Caco-2 (cell line): Measurements from ENCODE around the gene CIITA. TPM values are rescaled to one million over a fixed set of nuclear protein-coding genes. Genes with fewer than 3 reads are reported as not detected.

Experiments
- BruUV-seq: library from RNA; stranded (reverse); fragments of 400-500 nt; replicated peaks from 2 replicates; lab custom pipeline; 2021; lab: Mats Ljungman, UMichigan
- CTCF ChIA-PET: fragments of 300-600 bp; sonication (Branson Sonifier 250); formaldehyde crosslinking; loops from one replicate; lab custom pipeline; 2022; ENCODE audit warnings: antibody characterized with exemption; lab: Charles Lee
- POLR2A ChIA-PET: fragments of 300-600 bp; sonication (Branson Sonifier 250); formaldehyde crosslinking; loops from one replicate; lab custom pipeline; 2022; ENCODE audit warnings: antibody characterized with exemption; lab: Charles Lee
- DNase-seq, 2 experiments: peaks; one replicate each; pipeline versions ENCODE4 v3.0.0 to v3.0.0-alpha.2; 2020 to 2022
- H3K27me3 ChIP-seq: replicated peaks from 2 replicates; pipeline ENCODE4 v1.6.0; 2011; ENCODE audit warnings: low read length; ENCODE audit not compliant: control insufficient read depth, insufficient read depth
- H3K36me3 ChIP-seq: 2 replicates; pipeline ENCODE4 v1.5.1; 2011; ENCODE audit warnings: low read length; ENCODE audit not compliant: control insufficient read depth, insufficient read depth
- H3K4me1 ChIP-seq: fragments of 250-450 bp; sonication (Bioruptor Pico); 2 replicates; pipeline ENCODE4 v1.5.1; 2020; ENCODE audit warnings: mild to moderate bottlenecking
- H3K4me3 ChIP-seq: 2 replicates; pipeline ENCODE4 v1.5.1; 2011; ENCODE audit warnings: low read depth, mild to moderate bottlenecking, control low read depth, low read length
- H3K9me3 ChIP-seq: fragments of 250-450 bp; sonication (Bioruptor Pico); 2 replicates; pipeline ENCODE4 v1.5.1; 2020; ENCODE audit warnings: mild to moderate bottlenecking, moderate library complexity
- H3K27ac Mint-ChIP-seq: one replicate; pipeline ENCODE4 v1.8.0; 2022; ENCODE audit warnings: mixed read lengths; ENCODE audit not compliant: unreplicated experiment
- H3K27me3 Mint-ChIP-seq: one replicate; pipeline ENCODE4 v1.8.0; 2022; ENCODE audit warnings: mixed read lengths; ENCODE audit not compliant: insufficient read depth, unreplicated experiment
- H3K36me3 Mint-ChIP-seq: one replicate; pipeline ENCODE4 v1.8.0; 2022; ENCODE audit warnings: mild to moderate bottlenecking, mixed read lengths; ENCODE audit not compliant: insufficient read depth, unreplicated experiment
- H3K4me1 Mint-ChIP-seq: one replicate; pipeline ENCODE4 v1.8.0; 2022; ENCODE audit warnings: low read depth, mixed read lengths; ENCODE audit not compliant: unreplicated experiment
- H3K4me3 Mint-ChIP-seq: one replicate; pipeline ENCODE4 v1.8.0; 2022; ENCODE audit warnings: mild to moderate bottlenecking, moderate library complexity, mixed read lengths; ENCODE audit not compliant: unreplicated experiment
- H3K9me3 Mint-ChIP-seq: one replicate; pipeline ENCODE4 v1.8.0; 2022; ENCODE audit warnings: mixed read lengths; ENCODE audit not compliant: unreplicated experiment
- CTCF ChIP-seq, 2 experiments: fragments of 200-600 bp in 1 of 2; IDR thresholded peaks; 1 replicate in 1 of 2; 2 replicates in 1 of 2; pipeline versions ENCODE4 v1.5.1 to v1.8.0; 2011 to 2022; ENCODE audit warnings: antibody characterized with exemption in 1 of 2, control low read depth in 1 of 2, inconsistent platforms in 1 of 2, low read depth in 1 of 2, low read length in 1 of 2, mild to moderate bottlenecking in 1 of 2, moderate library complexity in 1 of 2; ENCODE audit not compliant: insufficient read depth in 1 of 2, severe bottlenecking in 1 of 2, unreplicated experiment in 1 of 2
- intact Hi-C: fragments of 100-400 bp; cut with micrococcal nuclease; formaldehyde crosslinking; loops from one replicate; pipeline ENCODE4 v1.10.0; 2022; ENCODE audit not compliant: unreplicated experiment
- total RNA-seq: library from RNA; stranded (reverse); gene quantifications from 2 replicates; pipeline ENCODE4 v1.2.3, GENCODE V29; 2022

CIITA gene
- total RNA-seq, 1 experiment from 2014 or later, result 0.27 TPM

GRCh38 chr16:10906482-10906881, 29.5 kb downstream of the CIITA start:
- BruUV-seq, result no TSS peak
- CTCF ChIA-PET, result no interaction called here

GRCh38 chr16:10906914-10907756, 30.1 kb downstream of the CIITA start:
- H3K4me1 ChIP-seq, result no peaks in the 10 kb centered on the region
- Mint-ChIP-seq H3K27ac (no peak overlapping the region), H3K36me3 (no peaks in the 10 kb centered on the region), H3K4me1 (no peaks in the 10 kb centered on the region), H3K9me3 (peaks cover 11% of the 10 kb centered on the region), H3K4me3 (no peak overlapping the region), H3K27me3 (peaks cover 10% of the 10 kb centered on the region)
- H3K4me3 ChIP-seq, result no peak overlapping the region
- CTCF ChIA-PET, result interaction anchor here (0.5 to 0.9 kb wide), 2 partner anchors 29 to 392 kb away, joined by 3 to 4 read pairs; no protein-coding TSS in a partner anchor
- no peaks in the 10 kb centered on the region for H3K36me3 ChIP-seq
- H3K27me3 ChIP-seq, result no peaks in the 10 kb centered on the region
- POLR2A ChIA-PET, result no interaction called here
- BruUV-seq, result no TSS peak
- no peak for TF ChIP-seq CTCF (IDR thresholded peaks at IDR 0.05; ENCODE audit: insufficient read depth in 1 of 2, low read depth in 1 of 2, low read length in 1 of 2, severe bottlenecking in 1 of 2, unreplicated experiment in 1 of 2)
- H3K9me3 ChIP-seq, result no peaks in the 10 kb centered on the region
- intact Hi-C loops, result no loop called here
- no peak for DNase-seq

More at GRCh38 chr16:10906482-10906881, 29.5 kb downstream of the CIITA start:
- Mint-ChIP-seq H3K27me3 (peaks cover 10% of the 10 kb centered on the region), H3K9me3 (peaks cover 11% of the 10 kb centered on the region), H3K36me3 (no peaks in the 10 kb centered on the region), H3K27ac (no peak overlapping the region), H3K4me1 (no peaks in the 10 kb centered on the region), H3K4me3 (no peak overlapping the region)
- TF ChIP-seq CTCF (IDR thresholded peaks at IDR 0.05; ENCODE audit: insufficient read depth in 1 of 2, low read depth in 1 of 2, low read length in 1 of 2, severe bottlenecking in 1 of 2, unreplicated experiment in 1 of 2), result no peak
- Histone ChIP-seq H3K4me1 (no peaks in the 10 kb centered on the region), H3K9me3 (no peaks in the 10 kb centered on the region), H3K4me3 (no peak overlapping the region), H3K27me3 (no peaks in the 10 kb centered on the region), H3K36me3 (no peaks in the 10 kb centered on the region)
- DNase-seq, result no peak
- intact Hi-C loops, result no loop called here
- POLR2A ChIA-PET, result no interaction called here

- Mint-ChIP-seq H3K9me3 (peaks cover 7% of the 10 kb centered on the region), H3K36me3 (no peaks in the 10 kb centered on the region), H3K27ac (no peak overlapping the region), H3K27me3 (peaks cover 10% of the 10 kb centered on the region), H3K4me1 (no peaks in the 10 kb centered on the region), H3K4me3 (no peak overlapping the region)
- Histone ChIP-seq H3K4me1 (no peaks in the 10 kb centered on the region), H3K36me3 (no peaks in the 10 kb centered on the region), H3K4me3 (no peak overlapping the region), H3K27me3 (no peaks in the 10 kb centered on the region), H3K9me3 (no peaks in the 10 kb centered on the region)
- POLR2A ChIA-PET, result no interaction called here
- CTCF ChIA-PET, result interaction anchor here (0.9 kb wide), 1 partner anchor 29 kb away, joined by 4 read pairs; no protein-coding TSS in a partner anchor
- TF ChIP-seq CTCF (IDR thresholded peaks at IDR 0.05; ENCODE audit: insufficient read depth in 1 of 2, low read depth in 1 of 2, low read length in 1 of 2, severe bottlenecking in 1 of 2, unreplicated experiment in 1 of 2), result no peak
- BruUV-seq, result no TSS peak
- intact Hi-C loops, result no loop called here
- DNase-seq, result no peak
Observed at GRCh38 chr16:10907757-10908045, 30.7 kb downstream of the CIITA start.
